ENCODE data around the gene SLU7. TPM values are rescaled to one million over a fixed set of nuclear protein-coding genes. Genes with fewer than 3 reads are reported as not detected.

SLU7 gene
- total RNA-seq, 1 experiment from 2014 or later: 33.3 TPM

GRCh38 chr5:160379511-160379910, 39.4 kb downstream of the SLU7 start:
- H3K4me1 Mint-ChIP-seq: peaks cover 11% of the 10 kb centered on the region in 2 experiments
- Histone ChIP-seq H4K91ac (ENCODE audit: insufficient read length, low read depth, low read length) (no peak overlapping the region), H3K14ac (ENCODE audit: insufficient read depth, low read length) (no peak overlapping the region), H3K4me1 (ENCODE audit: insufficient read depth, low read length) (no peaks in the 10 kb centered on the region), H2AK5ac (ENCODE audit: insufficient read length, low read length) (no peak overlapping the region), H3K79me2 (ENCODE audit: insufficient read depth, low read length) (no peaks in the 10 kb centered on the region), H3K9me3 (ENCODE audit: control insufficient read depth, low read depth, low read length) (no peaks in the 10 kb centered on the region), H3K79me1 (ENCODE audit: insufficient read depth, low read depth, low read length, poor library complexity, severe bottlenecking) (no peaks in the 10 kb centered on the region), H4K20me1 (ENCODE audit: control insufficient read depth, insufficient read depth, insufficient read length) (no peaks in the 10 kb centered on the region), H3K9ac (ENCODE audit: extremely low read depth, insufficient read length, low read length) (no peak overlapping the region), H3K23me2 (ENCODE audit: insufficient read length, low read depth, low read length, poor library complexity, severe bottlenecking) (no peaks in the 10 kb centered on the region), H2BK120ac (ENCODE audit: low read depth, low read length, poor library complexity, severe bottlenecking) (no peak overlapping the region), H2BK12ac (ENCODE audit: insufficient read length, low read depth, low read length) (no peak overlapping the region), H3K4ac (ENCODE audit: low read depth, low read length) (no peak overlapping the region), H2BK20ac (ENCODE audit: low read depth, low read length, poor library complexity, severe bottlenecking) (no peak overlapping the region), H3T11ph (ENCODE audit: low read length) (no peak overlapping the region), H2BK5ac (ENCODE audit: insufficient read length, low read length) (no peak overlapping the region), H3K27ac (ENCODE audit: insufficient read length, low read depth, low read length) (no peak overlapping the region), H2BK15ac (ENCODE audit: low read depth, low read length) (no peak overlapping the region), H4K5ac (ENCODE audit: insufficient read length, low read depth, low read length) (no peak overlapping the region), H3K4me2 (ENCODE audit: insufficient read depth, insufficient read length, low read length) (no peak overlapping the region), H3K56ac (ENCODE audit: insufficient read length, low read depth, low read length) (no peak overlapping the region), H3K27me3 (ENCODE audit: insufficient read depth, low read length) (no peaks in the 10 kb centered on the region), H4K8ac (replicated peaks; ENCODE audit: insufficient read length, low read depth, low read length) (no peak overlapping the region), H2AFZ (ENCODE audit: low read length) (no peak overlapping the region), H3K18ac (ENCODE audit: insufficient read length, low read depth, low read length) (no peak overlapping the region), H3K23ac (ENCODE audit: insufficient read length, low read depth, low read length) (no peak overlapping the region)
- no peak overlapping the region for H3K4me3 Mint-ChIP-seq
- no CpG with 5 or more reads among the region's 4 CpGs for WGBS (ENCODE audit: extremely low coverage, insufficient read length, low lambda C conversion rate)
- no peaks in the 10 kb centered on the region for H3K36me3 Mint-ChIP-seq (ENCODE audit: insufficient read depth in 1 of 3, low read depth in 3 of 3)
- no peak for DNase-seq
- TF ChIP-seq CTCF (conservative IDR thresholded peaks at IDR 0.05): no peak
- H3K27ac Mint-ChIP-seq: peak overlapping the region in 1 of 3 experiments; percentile 10; a peak in 2 of 7 replicates
- no peaks in the 10 kb centered on the region for H3K9me3 Mint-ChIP-seq
- peaks cover 10% of the 10 kb centered on the region for H3K27me3 Mint-ChIP-seq (ENCODE audit: low read depth)

Measured in H9 (cell line).